Activated effector memory CD4-positive, alpha-beta T cell treated with anti-CD3 and anti-CD28 coated beads, Interleukin-2, amount 50 U/mL, for 16 hours (primary cell): Measurements from ENCODE around the gene TNIP2.

Experiments
- DNase-seq: peaks from one replicate; pipeline ENCODE4 v3.0.0-alpha.2; 2020

Gene TNIP2, protein sequence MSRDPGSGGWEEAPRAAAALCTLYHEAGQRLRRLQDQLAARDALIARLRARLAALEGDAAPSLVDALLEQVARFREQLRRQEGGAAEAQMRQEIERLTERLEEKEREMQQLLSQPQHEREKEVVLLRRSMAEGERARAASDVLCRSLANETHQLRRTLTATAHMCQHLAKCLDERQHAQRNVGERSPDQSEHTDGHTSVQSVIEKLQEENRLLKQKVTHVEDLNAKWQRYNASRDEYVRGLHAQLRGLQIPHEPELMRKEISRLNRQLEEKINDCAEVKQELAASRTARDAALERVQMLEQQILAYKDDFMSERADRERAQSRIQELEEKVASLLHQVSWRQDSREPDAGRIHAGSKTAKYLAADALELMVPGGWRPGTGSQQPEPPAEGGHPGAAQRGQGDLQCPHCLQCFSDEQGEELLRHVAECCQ

GRCh38 chr4:2755821-2756690, at the start of gene TNIP2:
Gene TNIP2 (minus strand): TSS chr4:2756336. CDS start chr4:2756289, 47 bp downstream.
- DNase-seq: peak; percentile 92

DNA sequence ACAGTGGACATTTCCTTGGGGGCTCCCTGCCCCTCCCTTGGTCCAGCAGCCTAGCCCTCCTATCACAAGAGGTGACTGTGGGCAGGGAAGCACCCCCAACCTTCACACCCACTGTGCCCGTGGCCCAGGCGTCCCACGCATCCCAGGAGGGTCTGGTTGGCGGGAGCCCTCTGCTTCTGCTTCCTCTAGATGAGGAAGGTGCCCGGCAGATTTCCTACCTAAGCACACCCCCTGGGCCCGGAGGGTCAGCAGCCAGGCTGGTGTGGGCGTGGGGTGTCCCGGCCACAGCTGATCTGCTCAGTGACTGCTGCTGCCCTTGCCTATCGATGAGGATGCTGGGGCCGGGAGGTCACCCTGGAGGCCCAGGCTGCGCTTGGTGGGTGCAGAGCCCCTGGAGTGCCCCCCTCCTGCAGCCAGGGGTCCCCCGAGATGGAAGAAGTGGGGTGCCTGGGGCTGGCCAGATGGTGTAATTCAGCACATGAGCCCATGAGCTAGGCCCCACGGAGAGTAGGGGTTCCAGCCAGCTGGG, 48.9 kb upstream of the TNIP2 start:
- no peak for DNase-seq

- DNase-seq: no peak
Measured at GRCh38 chr4:2804449-2804972, 48.4 kb upstream of the TNIP2 start.

- no peak for DNase-seq
Measured at GRCh38 chr4:2803624-2804448, 47.7 kb upstream of the TNIP2 start.

DNA sequence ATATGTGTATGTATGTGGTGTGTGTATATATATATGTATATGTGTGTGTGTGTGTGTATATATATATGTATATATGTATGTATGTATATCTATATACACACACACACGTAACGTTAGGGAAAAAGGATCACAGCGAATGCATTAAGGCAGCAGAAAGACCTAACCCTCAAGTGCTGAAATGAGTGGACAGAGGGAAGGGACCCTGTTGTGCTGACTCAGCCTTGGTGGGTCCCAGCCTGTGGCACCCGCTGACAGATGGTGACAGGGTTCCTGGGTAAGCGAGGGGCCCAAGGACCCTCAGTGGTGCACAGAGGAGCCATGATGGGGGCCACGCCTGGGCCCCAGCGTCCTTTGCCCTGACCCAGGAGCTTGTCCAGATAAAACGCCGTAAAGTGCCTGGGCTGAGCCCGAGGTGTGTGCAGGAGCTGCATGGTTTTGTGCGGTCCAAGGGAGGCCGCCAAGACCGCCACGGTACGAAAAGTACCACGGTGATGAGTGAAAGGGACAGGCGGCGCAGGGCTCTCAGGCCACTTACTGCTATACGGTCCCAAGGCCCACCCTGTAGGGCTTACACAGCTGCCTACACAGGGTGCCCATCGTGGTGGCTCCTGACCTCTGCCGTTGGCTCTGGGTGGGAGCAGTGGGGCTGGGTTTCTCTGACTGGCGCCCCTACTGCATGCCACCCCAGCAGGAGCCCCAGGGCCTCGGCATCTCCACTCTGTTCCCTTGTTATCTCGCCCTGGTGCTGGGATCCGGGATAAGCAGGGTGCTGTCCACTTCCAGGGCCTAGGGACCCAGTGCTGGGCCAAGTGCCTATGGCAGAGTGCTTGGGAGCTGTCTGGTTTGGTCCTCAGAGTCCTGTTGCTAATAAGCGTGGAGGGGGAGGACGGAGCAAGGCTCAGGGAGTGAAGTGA, 46.7 kb upstream of the TNIP2 start:
- peak; percentile 43 for DNase-seq

- DNase-seq: peak; percentile 73
Measured at GRCh38 chr4:2800691-2801596, 44.8 kb upstream of the TNIP2 start.

DNA sequence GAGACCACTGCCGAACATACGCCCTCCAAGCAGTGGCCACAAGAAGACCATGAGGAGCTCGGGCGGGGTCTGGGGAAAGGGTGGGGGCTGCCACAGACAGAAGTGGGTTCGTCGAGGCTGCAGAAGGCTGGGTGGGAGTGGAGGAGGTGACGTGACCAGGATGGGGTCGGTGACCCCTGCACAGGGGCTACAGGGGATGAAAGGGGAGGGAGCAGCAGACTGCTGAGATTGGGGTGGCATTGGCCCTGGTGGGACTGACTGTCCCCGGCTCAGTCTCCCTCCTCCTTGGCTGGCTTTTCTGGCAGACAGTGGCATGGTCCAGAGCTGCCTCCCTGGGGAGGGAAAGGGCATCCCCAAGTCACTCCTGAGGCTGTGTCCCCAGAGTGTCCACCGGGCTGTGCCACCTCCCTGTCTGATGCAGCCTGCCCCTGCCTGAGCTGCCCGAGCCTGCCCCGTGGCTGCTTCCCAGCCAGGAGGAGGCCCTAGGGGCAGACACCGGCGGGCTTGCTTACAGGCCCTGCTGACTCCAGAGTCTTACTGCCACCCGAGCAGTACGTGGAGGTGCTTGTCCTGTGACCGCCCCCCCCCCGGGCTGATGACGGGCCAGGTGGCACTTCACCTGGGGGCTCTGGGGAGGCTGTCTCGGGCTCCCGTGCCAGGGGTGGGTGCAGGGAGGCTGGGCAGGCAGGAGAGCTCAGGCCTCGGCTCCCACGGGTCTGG, 44.0 kb upstream of the TNIP2 start:
- DNase-seq: peak; percentile 64

DNA sequence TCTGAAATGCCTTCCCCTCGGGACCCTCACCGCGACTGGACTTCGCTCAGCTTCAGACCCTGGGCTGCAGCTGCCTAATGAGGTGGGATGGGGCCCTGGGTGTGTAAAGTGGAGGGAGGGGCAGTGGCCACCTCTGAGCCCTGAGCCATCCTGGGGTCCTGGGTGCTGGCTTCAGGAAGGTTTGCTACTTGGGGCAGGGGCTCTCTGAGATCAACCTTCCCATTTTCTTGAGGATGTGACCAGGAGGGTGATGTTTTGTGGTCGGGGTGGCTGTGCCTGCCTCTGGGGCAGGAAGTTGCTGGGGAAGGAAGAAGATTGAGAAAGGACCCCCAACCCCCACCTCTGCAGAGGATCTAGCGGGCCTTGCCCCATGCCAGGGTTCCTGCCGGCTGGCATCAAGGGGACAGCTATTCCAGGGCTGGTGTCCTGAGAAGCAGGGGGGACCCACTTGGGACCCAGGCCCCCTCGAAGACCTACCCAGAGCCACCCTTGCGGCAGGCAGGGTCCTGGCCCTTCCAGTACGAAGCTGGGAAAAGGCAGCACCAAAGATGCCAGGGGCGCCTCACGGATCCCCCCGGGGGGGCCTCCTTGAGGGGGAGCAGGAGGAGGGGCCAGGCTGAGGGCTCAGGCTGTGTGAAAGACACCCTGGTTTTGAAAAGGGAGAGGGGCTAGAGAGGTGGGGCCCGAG, 43.2 kb upstream of the TNIP2 start:
- peak; percentile 61 for DNase-seq

- peak; percentile 84 for DNase-seq
Measured at GRCh38 chr4:2798399-2799223, 42.5 kb upstream of the TNIP2 start.

DNA sequence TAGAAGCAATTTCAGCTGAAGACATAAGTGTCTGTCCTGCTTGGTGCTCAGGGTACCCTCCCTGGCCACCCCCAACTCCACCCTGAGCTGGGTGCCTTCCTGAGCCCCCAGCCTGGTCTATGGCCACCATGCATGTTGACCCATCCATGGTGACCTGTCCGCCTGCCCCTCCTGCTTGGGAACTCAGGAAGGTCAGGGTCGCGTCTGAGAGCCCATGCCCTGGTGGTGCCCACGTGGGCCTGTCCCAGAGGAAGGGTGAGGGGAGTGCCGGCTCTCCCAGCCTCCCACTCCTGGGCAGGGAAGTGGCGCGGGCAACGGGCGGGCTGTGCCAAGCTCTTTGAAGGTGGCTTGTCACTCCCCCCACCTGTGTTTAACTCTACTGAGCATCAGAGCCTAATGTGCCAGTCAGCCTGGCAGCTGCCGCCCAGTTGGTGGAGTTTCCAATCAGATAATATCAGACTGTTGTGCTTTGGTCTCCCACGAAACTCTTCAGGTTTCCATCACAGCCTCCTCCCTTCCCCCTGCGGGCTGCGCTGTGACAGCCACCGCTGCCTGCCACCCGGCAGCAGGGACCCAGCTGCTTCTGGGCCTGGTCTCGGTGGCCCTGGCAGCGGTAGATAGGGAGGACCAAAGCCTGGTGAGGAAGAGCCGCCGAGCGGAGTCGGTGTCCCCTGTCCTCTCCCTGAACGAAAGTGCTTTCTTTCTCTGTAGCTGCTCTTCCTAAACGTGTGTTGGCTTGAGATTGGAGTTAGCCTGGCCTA, 41.6 kb upstream of the TNIP2 start:
- DNase-seq: peak; percentile 87

DNA sequence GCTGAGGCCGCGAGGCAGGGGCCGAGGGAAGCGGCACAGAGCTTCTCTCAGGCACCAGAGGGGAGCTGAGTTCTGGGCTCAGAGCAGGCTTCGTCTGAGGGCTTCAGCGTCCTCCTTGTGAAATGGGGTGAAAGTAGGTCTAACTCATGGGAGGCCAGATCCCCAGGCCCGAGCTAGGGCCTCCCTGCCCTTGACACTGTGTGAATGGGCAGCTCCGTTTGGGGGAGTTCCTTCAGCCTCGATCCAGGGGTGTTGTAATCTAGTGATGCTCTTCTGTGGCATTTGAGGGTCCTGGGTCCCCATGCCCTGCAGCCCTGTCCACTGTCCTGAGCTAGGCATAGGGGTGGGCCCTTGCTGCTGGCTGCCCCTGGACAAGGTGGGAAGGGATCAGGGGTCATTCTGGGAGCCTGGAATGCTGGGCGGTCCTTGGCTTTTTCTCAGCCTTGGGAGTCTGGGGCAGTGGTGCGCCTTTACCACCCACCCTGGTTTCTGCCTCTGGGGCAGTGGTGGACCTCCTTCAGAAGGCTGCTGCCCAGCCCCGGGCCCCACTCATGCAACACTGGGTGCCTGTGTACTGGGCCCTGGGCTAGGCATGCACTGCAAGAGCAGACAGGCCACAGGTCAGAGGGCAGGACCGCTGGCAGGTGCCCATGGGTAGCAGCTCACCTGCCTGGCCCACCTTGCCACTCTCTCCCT, 40.9 kb upstream of the TNIP2 start:
- DNase-seq: peak; percentile 61

DNA sequence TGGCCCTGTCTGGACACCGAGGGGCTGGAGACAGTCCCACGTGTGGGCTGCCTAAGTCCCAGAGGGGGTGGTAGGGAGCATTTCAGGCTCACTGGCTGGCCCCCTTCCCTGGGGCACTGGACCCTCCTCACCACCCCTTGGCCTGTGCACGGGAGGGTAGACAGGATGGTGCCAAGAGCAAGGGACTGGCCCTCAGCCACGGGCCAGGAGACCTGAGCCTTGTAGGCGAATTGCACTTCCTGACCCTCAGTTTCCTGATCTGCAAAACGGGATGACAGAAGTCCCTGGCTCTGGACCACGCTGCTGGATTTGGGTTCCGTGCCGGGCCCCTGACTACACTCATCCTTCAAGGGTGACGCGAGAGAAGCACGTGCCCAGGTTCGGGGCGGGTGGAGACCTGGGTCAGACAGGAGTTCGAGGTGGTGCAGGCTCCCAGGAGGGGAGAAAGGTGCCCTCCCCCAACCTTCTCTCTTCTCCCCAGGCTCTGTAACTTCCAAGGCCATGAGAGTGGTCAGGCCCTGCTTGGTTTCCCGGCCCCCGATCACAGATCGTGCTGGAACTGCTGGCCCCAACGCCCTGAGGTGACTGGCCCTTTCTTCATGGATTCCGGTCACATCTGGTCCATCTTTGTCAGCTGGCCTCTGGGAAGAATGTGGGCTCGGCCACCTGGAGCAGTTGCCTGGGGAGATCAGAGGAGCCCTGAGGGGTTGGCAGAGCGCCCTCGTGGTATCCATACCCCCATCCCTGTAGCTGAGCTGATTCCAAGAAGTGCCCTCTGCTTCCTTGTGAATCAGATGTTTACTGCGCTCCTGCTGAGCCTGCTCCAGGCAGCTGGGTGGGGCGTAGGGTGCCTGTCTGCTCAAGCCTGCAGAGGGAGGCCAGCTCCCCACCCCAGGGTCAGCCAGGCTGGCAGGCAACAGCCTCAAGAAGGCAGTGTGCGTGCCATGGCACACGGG, 40.0 kb upstream of the TNIP2 start:
- DNase-seq: peak; percentile 57

DNA sequence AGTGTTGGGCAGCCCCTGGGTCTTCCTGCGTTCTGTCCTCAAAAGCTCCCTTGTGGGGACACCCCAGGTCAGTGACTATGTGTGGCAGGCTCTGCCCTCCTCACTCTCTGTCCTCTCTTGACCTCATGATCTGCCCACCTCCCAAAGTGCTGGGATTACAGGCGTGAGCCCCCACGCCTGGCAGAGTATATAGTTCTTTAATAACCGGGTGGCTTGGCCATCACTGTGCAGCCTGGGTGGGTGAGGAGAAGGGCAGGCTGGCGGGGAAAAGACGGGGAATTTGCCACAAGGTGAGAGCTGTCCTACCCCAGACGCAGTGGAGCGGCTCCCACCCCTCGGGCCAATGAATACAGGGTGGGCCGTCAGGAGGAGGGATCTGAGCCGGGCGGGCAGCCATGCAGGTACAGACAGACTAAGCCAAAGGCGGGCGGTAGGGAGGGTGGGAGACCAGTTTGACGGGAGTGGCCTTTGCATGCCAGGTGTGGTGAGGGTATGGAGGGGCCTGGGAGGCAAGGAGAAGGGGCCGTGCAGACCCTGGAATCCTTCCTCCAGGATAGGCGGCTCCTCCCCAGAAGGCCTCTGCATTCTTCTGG, 39.3 kb upstream of the TNIP2 start:
- DNase-seq: peak; percentile 60

DNA sequence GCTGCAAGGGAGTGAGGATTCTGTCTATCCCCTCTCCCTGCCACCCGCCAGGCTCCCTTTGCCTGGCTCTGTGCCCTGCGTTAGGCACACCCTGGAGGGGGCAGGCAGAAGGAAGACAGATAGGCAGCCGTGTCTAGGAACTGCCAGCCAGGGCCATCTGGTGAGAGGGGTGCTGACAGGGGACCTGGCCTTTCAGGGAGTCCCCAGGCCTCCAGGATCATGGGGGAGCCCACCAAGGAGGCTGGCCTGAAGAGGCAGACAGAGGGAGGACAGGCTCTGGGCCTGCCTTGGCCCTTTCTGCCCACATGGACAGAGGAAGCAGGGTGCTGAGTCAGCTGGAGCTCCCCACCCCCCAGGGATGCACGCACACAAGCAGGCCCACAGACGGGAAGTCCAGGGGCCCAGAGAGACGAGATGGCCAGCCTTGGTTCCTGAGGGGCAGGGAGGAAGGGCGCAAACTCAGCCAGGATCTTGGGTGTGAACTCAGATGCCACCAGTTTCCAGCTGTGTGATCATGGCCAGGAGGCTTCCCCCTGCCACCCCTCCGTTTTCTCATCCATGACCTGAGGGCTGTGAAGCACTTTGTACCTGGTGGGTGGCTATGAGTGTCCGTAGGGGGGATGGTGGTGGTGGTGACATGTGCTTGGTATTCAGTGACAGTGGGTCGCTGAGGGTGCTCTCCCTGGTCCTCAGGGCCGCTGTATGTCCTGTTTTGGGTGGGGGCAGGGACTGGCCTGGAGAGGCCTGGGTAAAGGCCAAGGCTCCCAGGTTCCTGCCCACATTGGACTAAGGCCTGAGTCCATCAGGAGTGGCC, 38.6 kb upstream of the TNIP2 start:
- DNase-seq: peak; percentile 61
